Adrenal gland (tissue), 5 donors: Measurements from ENCODE around the gene SYK.

Source experiments
- POLR2A ChIP-seq, 2 donors: fragments of 450-650 bp; IDR thresholded peaks; one replicate each; pipeline ENCODE4 v1.6.1; 2017; ENCODE audit warnings: antibody characterized with exemption in 2 of 2, mild to moderate bottlenecking in 2 of 2, moderate library complexity in 1 of 2
- TF ChIP-seq, protein P1 (sequence below), 6 experiments: fragments of 450-650 bp in 4 of 6; fragments of 200-600 bp in 2 of 6; sonication (generic) in 1 of 6; IDR thresholded peaks; 1 replicate in 5 of 6; 2 replicates in 1 of 6; pipeline versions ENCODE4 v1.5.1 to v1.8.0; 2016 to 2021; ENCODE audit warnings: antibody characterized with exemption in 6 of 6, mild to moderate bottlenecking in 2 of 6, moderate library complexity in 1 of 6
- donor health status: DM: no; HTN: no; CAD: no.

DNA sequence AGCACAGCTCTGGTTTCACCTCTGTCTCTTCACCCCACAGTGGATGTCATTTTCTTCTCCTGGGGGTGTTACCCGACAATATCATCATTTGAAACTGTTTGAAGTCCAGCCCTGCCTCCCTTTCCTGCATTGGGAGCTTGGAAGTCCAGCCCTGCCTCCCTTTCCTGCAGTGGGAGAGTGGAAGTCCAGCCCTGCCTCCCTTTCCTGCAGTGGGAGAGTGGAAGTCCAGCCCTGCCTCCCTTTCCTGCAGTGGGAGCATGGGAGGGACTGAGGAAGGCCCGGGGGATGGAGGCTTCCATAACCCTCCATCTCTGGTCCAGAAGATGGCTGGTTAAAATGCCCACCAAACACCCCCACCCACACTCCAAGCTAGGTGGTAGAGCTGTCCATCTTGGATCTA, 59.8 kb downstream of the SYK start:
- TF ChIP-seq, protein P1, sequence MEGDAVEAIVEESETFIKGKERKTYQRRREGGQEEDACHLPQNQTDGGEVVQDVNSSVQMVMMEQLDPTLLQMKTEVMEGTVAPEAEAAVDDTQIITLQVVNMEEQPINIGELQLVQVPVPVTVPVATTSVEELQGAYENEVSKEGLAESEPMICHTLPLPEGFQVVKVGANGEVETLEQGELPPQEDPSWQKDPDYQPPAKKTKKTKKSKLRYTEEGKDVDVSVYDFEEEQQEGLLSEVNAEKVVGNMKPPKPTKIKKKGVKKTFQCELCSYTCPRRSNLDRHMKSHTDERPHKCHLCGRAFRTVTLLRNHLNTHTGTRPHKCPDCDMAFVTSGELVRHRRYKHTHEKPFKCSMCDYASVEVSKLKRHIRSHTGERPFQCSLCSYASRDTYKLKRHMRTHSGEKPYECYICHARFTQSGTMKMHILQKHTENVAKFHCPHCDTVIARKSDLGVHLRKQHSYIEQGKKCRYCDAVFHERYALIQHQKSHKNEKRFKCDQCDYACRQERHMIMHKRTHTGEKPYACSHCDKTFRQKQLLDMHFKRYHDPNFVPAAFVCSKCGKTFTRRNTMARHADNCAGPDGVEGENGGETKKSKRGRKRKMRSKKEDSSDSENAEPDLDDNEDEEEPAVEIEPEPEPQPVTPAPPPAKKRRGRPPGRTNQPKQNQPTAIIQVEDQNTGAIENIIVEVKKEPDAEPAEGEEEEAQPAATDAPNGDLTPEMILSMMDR (IDR thresholded peaks at IDR 0.05): no peak
- TF ChIP-seq POLR2A (IDR thresholded peaks at IDR 0.05): no peak
